ENCODE measurements around the gene IGSF9.

GRCh38 chr1:159945483-159946241 lies at the start of gene IGSF9:
- TF ChIP-seq POLR2A (IDR thresholded peaks at IDR 0.05; ENCODE audit: low read length) (no peak), GATA1 (IDR thresholded peaks at IDR 0.05; ENCODE audit: low read depth, low read length) (no peak)
